GM21390 (cell line): ENCODE data around the gene MBP.

Experiments used
- ATAC-seq: cut with Tn5 transposase; IDR thresholded peaks from one replicate; pipeline ENCODE4 v1.9.1; 2021; ENCODE audit not compliant: unreplicated experiment

Gene MBP

GRCh38 chr18:77009675-77010074 is 122.9 kb downstream of the MBP start:
- no peak for ATAC-seq

GRCh38 chr18:77008576-77009315 is 123.8 kb downstream of the MBP start:
- ATAC-seq = no peak

- no peak for ATAC-seq
Measured at GRCh38 chr18:77008006-77008405, 124.6 kb downstream of the MBP start.

- ATAC-seq = no peak
Measured at GRCh38 chr18:77007251-77007650, 125.3 kb downstream of the MBP start.

- no peak for ATAC-seq
Measured at GRCh38 chr18:77006305-77007175, 126.0 kb downstream of the MBP start.

- ATAC-seq = no peak
Measured at GRCh38 chr18:77005651-77006195, 126.9 kb downstream of the MBP start.

- no peak for ATAC-seq
Measured at GRCh38 chr18:77004555-77005380, 127.8 kb downstream of the MBP start.

- ATAC-seq = no peak
Measured at GRCh38 chr18:77003316-77003715, 129.3 kb downstream of the MBP start.

- no peak for ATAC-seq
Measured at GRCh38 chr18:77002496-77002895, 130.1 kb downstream of the MBP start.

GRCh38 chr18:77001979-77002378 is 130.6 kb downstream of the MBP start:
- ATAC-seq = no peak

GRCh38 chr18:77001041-77001440 is 131.5 kb downstream of the MBP start:
- no peak for ATAC-seq

GRCh38 chr18:77000527-77000926 is 132.1 kb downstream of the MBP start:
- no peak for ATAC-seq

GRCh38 chr18:76999077-76999476 is 133.5 kb downstream of the MBP start:
- ATAC-seq = no peak

GRCh38 chr18:76997951-76998808 is 134.4 kb downstream of the MBP start:
- ATAC-seq = no peak

GRCh38 chr18:76996429-76996828 is 136.2 kb downstream of the MBP start:
- no peak for ATAC-seq

GRCh38 chr18:76995896-76996295 is 136.7 kb downstream of the MBP start:
- ATAC-seq = no peak

GRCh38 chr18:76994086-76994654 is 138.4 kb downstream of the MBP start:
- no peak for ATAC-seq

GRCh38 chr18:76993573-76993972 is 139.0 kb downstream of the MBP start:
- ATAC-seq = no peak

- no peak for ATAC-seq
Measured at GRCh38 chr18:76993085-76993382, 139.5 kb downstream of the MBP start.
